NT2/D1 (cell line): ENCODE results near the gene MYH15.

Source experiments
- DNase-seq: peaks from one replicate; pipeline ENCODE4 v3.0.0-alpha.2; 2011; ENCODE audit warnings: low read depth, low spot score
- H3K27me3 ChIP-seq: 2 replicates; pipeline ENCODE4 v1.6.0; 2011; ENCODE audit warnings: mild to moderate bottlenecking; ENCODE audit not compliant: insufficient read length, insufficient read depth
- H3K36me3 ChIP-seq: 2 replicates; pipeline ENCODE4 v1.6.1; 2011; ENCODE audit warnings: mild to moderate bottlenecking, low read length, mixed read lengths; ENCODE audit not compliant: insufficient read depth, insufficient read length
- H3K4me1 ChIP-seq: 2 replicates; pipeline ENCODE4 v1.5.1; 2011; ENCODE audit not compliant: insufficient read depth, insufficient read length
- H3K4me3 ChIP-seq: 2 replicates; pipeline ENCODE4 v1.5.1; 2011; ENCODE audit warnings: low read depth; ENCODE audit not compliant: insufficient read length
- H3K9ac ChIP-seq: 2 replicates; pipeline ENCODE4 v1.6.0; 2011; ENCODE audit warnings: low read depth; ENCODE audit not compliant: insufficient read length
- H3K9me3 ChIP-seq: 2 replicates; pipeline ENCODE4 v1.5.1; 2011; ENCODE audit warnings: mild to moderate bottlenecking, low read length; ENCODE audit not compliant: insufficient read depth
- SUZ12 ChIP-seq: IDR thresholded peaks from 2 replicates; pipeline ENCODE4 v1.6.1; 2011; ENCODE audit not compliant: insufficient read length, insufficient read depth; ENCODE audit errors: extremely low read depth
- YY1 ChIP-seq: IDR thresholded peaks from 2 replicates; pipeline ENCODE4 v1.6.1; 2011; ENCODE audit not compliant: insufficient read length, insufficient read depth
- ZNF274 ChIP-seq: IDR thresholded peaks from 2 replicates; pipeline ENCODE4 v1.6.1; 2011; ENCODE audit warnings: mild to moderate bottlenecking, low read depth, low read length

MYH15 gene

GRCh38 chr3:108546692-108547091 lies 36.3 kb upstream of the MYH15 start:
- H3K4me1 ChIP-seq: no peaks in the 10 kb centered on the region
- TF ChIP-seq YY1 (no peak), ZNF274 (no peak)
- H3K36me3 ChIP-seq: peaks cover 52% of the 10 kb centered on the region
- H3K4me3 ChIP-seq: no peak overlapping the region
- no peaks in the 10 kb centered on the region for H3K9me3 ChIP-seq
- no peak for DNase-seq
- H3K27me3 ChIP-seq: no peaks in the 10 kb centered on the region
- H3K9ac ChIP-seq: no peak overlapping the region

GRCh38 chr3:108546247-108546646 lies 35.9 kb upstream of the MYH15 start:
- H3K36me3 ChIP-seq: peaks cover 48% of the 10 kb centered on the region
- DNase-seq: no peak
- no peaks in the 10 kb centered on the region for H3K9me3 ChIP-seq
- no peaks in the 10 kb centered on the region for H3K4me1 ChIP-seq
- no peaks in the 10 kb centered on the region for H3K27me3 ChIP-seq
- no peak overlapping the region for H3K9ac ChIP-seq
- H3K4me3 ChIP-seq: no peak overlapping the region
- no peak for TF ChIP-seq YY1
- no peak for TF ChIP-seq ZNF274
- TF ChIP-seq SUZ12: no peak

- no peak for DNase-seq
- TF ChIP-seq SUZ12: no peak
- TF ChIP-seq YY1: no peak
- TF ChIP-seq ZNF274: no peak
- Histone ChIP-seq H3K36me3 (no peaks in the 10 kb centered on the region), H3K27me3 (no peaks in the 10 kb centered on the region), H3K9me3 (no peaks in the 10 kb centered on the region), H3K4me3 (no peak overlapping the region), H3K9ac (no peak overlapping the region), H3K4me1 (no peaks in the 10 kb centered on the region)
Observed at GRCh38 chr3:108538083-108538482, 27.7 kb upstream of the MYH15 start.

- no peak for TF ChIP-seq YY1
- Histone ChIP-seq H3K36me3 (no peaks in the 10 kb centered on the region), H3K27me3 (no peaks in the 10 kb centered on the region), H3K9ac (no peak overlapping the region), H3K9me3 (no peaks in the 10 kb centered on the region), H3K4me3 (no peak overlapping the region), H3K4me1 (no peaks in the 10 kb centered on the region)
- DNase-seq: no peak
Observed at GRCh38 chr3:108528459-108529252, 18.3 kb upstream of the MYH15 start.

- Histone ChIP-seq H3K4me3 (no peak overlapping the region), H3K27me3 (no peaks in the 10 kb centered on the region), H3K9ac (no peak overlapping the region), H3K4me1 (no peaks in the 10 kb centered on the region), H3K36me3 (no peaks in the 10 kb centered on the region), H3K9me3 (no peaks in the 10 kb centered on the region)
- no peak for TF ChIP-seq YY1
- no peak for TF ChIP-seq SUZ12
- TF ChIP-seq ZNF274: no peak
- DNase-seq: no peak
Observed at GRCh38 chr3:108527817-108528216, 17.4 kb upstream of the MYH15 start.

- no peaks in the 10 kb centered on the region for H3K27me3 ChIP-seq
- H3K9me3 ChIP-seq: no peaks in the 10 kb centered on the region
- TF ChIP-seq SUZ12 (no peak), ZNF274 (no peak), YY1 (no peak)
- H3K36me3 ChIP-seq: no peaks in the 10 kb centered on the region
- no peak for DNase-seq
- no peaks in the 10 kb centered on the region for H3K4me1 ChIP-seq
- H3K9ac ChIP-seq: no peak overlapping the region
- H3K4me3 ChIP-seq: no peak overlapping the region
Observed at GRCh38 chr3:108527109-108527508, 16.7 kb upstream of the MYH15 start.

GRCh38 chr3:108525971-108526370 lies 15.6 kb upstream of the MYH15 start:
- no peak for DNase-seq
- H3K36me3 ChIP-seq: no peaks in the 10 kb centered on the region
- H3K27me3 ChIP-seq: no peaks in the 10 kb centered on the region
- no peaks in the 10 kb centered on the region for H3K9me3 ChIP-seq
- no peak overlapping the region for H3K9ac ChIP-seq
- H3K4me3 ChIP-seq: no peak overlapping the region
- TF ChIP-seq SUZ12 (no peak), YY1 (no peak), ZNF274 (no peak)
- H3K4me1 ChIP-seq: no peaks in the 10 kb centered on the region
